Large intestine (tissue), 3 donors: ENCODE measurements around the gene DDB1. TPM values are rescaled to one million over a fixed set of nuclear protein-coding genes. Genes with fewer than 3 reads are reported as not detected.
A peak's percentile ranks its signal among the peaks of the same experiment; 100 is the strongest.

ENCODE experiments used
- DNase-seq, 2 donors: peaks; one replicate each; pipeline versions ENCODE4 v3.0.0 to v3.0.0-alpha.2; 2013
- H3K27ac ChIP-seq: one replicate; pipeline ENCODE4 v1.5.1; 2013; ENCODE audit warnings: low read length
- H3K27me3 ChIP-seq: 2 replicates; pipeline ENCODE4 v1.6.1; 2013; ENCODE audit warnings: low read length; ENCODE audit not compliant: control insufficient read depth, insufficient read depth
- H3K36me3 ChIP-seq: 2 replicates; pipeline ENCODE4 v1.6.1; 2013; ENCODE audit warnings: low read length; ENCODE audit not compliant: control insufficient read depth, insufficient read depth
- H3K4me1 ChIP-seq: one replicate; pipeline ENCODE4 v1.6.1; 2013; ENCODE audit warnings: low read length; ENCODE audit not compliant: control insufficient read depth, insufficient read depth
- H3K4me3 ChIP-seq: one replicate; pipeline ENCODE4 v1.5.1; 2013; ENCODE audit warnings: low read length
- H3K9me3 ChIP-seq: one replicate; pipeline ENCODE4 v1.6.1; 2013; ENCODE audit warnings: mild to moderate bottlenecking, low read depth, low read length, moderate library complexity; ENCODE audit not compliant: control insufficient read depth
- WGBS: methylation state at CpG from one replicate; pipeline ENCODE4 v1.1.5; 2013; ENCODE audit warnings: low lambda C conversion rate; ENCODE audit not compliant: insufficient coverage; 5-methylcytosine and 5-hydroxymethylcytosine counted together
- polyA plus RNA-seq: library from polyadenylated mRNA; unstranded; fragments of 120-200 nt; gene quantifications from one replicate; pipeline ENCODE4 v1.2.1, GENCODE V29; 2013

The DDB1 gene
- polyA plus RNA-seq, 1 donor = 157 TPM

GRCh38 chr11:61345170-61345610 is 12.3 kb upstream of the DDB1 start:
- H3K36me3 ChIP-seq = peaks cover 87% of the 10 kb centered on the region
- peak overlapping the region; percentile 52 for H3K27ac ChIP-seq

GRCh38 chr11:61343792-61344745 is 11.2 kb upstream of the DDB1 start:
- H3K36me3 ChIP-seq = peaks cover 82% of the 10 kb centered on the region
- H3K4me3 ChIP-seq = no peak overlapping the region
- DNase-seq = no peak
- WGBS = no CpG with 5 or more reads among the region's 29 CpGs
- no peaks in the 10 kb centered on the region for H3K27me3 ChIP-seq
- no peaks in the 10 kb centered on the region for H3K9me3 ChIP-seq
- peaks cover 26% of the 10 kb centered on the region for H3K4me1 ChIP-seq
- H3K27ac ChIP-seq = no peak overlapping the region

More at GRCh38 chr11:61345170-61345610, 12.3 kb upstream of the DDB1 start:
- Histone ChIP-seq H3K4me1 (peaks cover 26% of the 10 kb centered on the region), H3K4me3 (no peak overlapping the region), H3K27me3 (no peaks in the 10 kb centered on the region), H3K9me3 (no peaks in the 10 kb centered on the region)
- WGBS = no CpG with 5 or more reads among the region's 4 CpGs
- DNase-seq = no peak

- Histone ChIP-seq H3K36me3 (peaks cover 79% of the 10 kb centered on the region), H3K4me1 (peaks cover 22% of the 10 kb centered on the region), H3K9me3 (peaks cover 3% of the 10 kb centered on the region), H3K4me3 (no peak overlapping the region), H3K27ac (no peak overlapping the region), H3K27me3 (no peaks in the 10 kb centered on the region)
- 100% methylated on average over 2 of the region's 20 CpGs for WGBS
- DNase-seq = no peak
These were observed 9.4 kb upstream of the DDB1 start for GRCh38 chr11:61342207-61342803.

- Histone ChIP-seq H3K4me3 (no peak overlapping the region), H3K4me1 (peaks cover 23% of the 10 kb centered on the region), H3K9me3 (peaks cover 3% of the 10 kb centered on the region), H3K27me3 (no peaks in the 10 kb centered on the region), H3K36me3 (peaks cover 80% of the 10 kb centered on the region), H3K27ac (no peak overlapping the region)
- whole genome bisulfite sequencing = no CpG with 5 or more reads among the region's 4 CpGs
- no peak for DNase-seq
These were observed 8.8 kb upstream of the DDB1 start for GRCh38 chr11:61341706-61342105.

GRCh38 chr11:61340979-61341378 is 8.1 kb upstream of the DDB1 start:
- DNase-seq = no peak
- WGBS = no CpG with 5 or more reads among the region's 2 CpGs
- H3K4me3 ChIP-seq = no peak overlapping the region
- peaks cover 21% of the 10 kb centered on the region for H3K4me1 ChIP-seq
- peaks cover 77% of the 10 kb centered on the region for H3K36me3 ChIP-seq
- H3K27me3 ChIP-seq = no peaks in the 10 kb centered on the region
- H3K9me3 ChIP-seq = peaks cover 3% of the 10 kb centered on the region
- no peak overlapping the region for H3K27ac ChIP-seq

GRCh38 chr11:61339490-61339878 is 6.6 kb upstream of the DDB1 start:
- Histone ChIP-seq H3K27ac (no peak overlapping the region), H3K4me3 (no peak overlapping the region), H3K36me3 (peaks cover 65% of the 10 kb centered on the region), H3K27me3 (no peaks in the 10 kb centered on the region), H3K4me1 (peaks cover 19% of the 10 kb centered on the region), H3K9me3 (peaks cover 3% of the 10 kb centered on the region)
- no peak for DNase-seq
- no CpG with 5 or more reads among the region's 4 CpGs for WGBS

GRCh38 chr11:61338783-61339489 is 6.0 kb upstream of the DDB1 start:
- H3K27ac ChIP-seq = no peak overlapping the region
- H3K36me3 ChIP-seq = peaks cover 60% of the 10 kb centered on the region
- H3K9me3 ChIP-seq = peaks cover 3% of the 10 kb centered on the region
- no peaks in the 10 kb centered on the region for H3K27me3 ChIP-seq
- no CpG with 5 or more reads among the region's 26 CpGs for WGBS
- peaks cover 25% of the 10 kb centered on the region for H3K4me1 ChIP-seq
- DNase-seq = no peak
- H3K4me3 ChIP-seq = no peak overlapping the region

- H3K4me1 ChIP-seq = peaks cover 30% of the 10 kb centered on the region
- no peak for DNase-seq
- H3K27me3 ChIP-seq = no peaks in the 10 kb centered on the region
- H3K27ac ChIP-seq = no peak overlapping the region
- H3K9me3 ChIP-seq = peaks cover 3% of the 10 kb centered on the region
- WGBS = no CpG with 5 or more reads among the region's 15 CpGs
- H3K36me3 ChIP-seq = peaks cover 50% of the 10 kb centered on the region
- H3K4me3 ChIP-seq = no peak overlapping the region
These were observed 5.0 kb upstream of the DDB1 start for GRCh38 chr11:61337706-61338470.

GRCh38 chr11:61336171-61336935 is 3.4 kb upstream of the DDB1 start:
- peaks cover 36% of the 10 kb centered on the region for H3K4me1 ChIP-seq
- WGBS = no CpG with 5 or more reads among the region's 8 CpGs
- H3K36me3 ChIP-seq = peaks cover 35% of the 10 kb centered on the region
- peaks cover 3% of the 10 kb centered on the region for H3K9me3 ChIP-seq
- H3K27ac ChIP-seq = peak overlapping the region; percentile 33
- DNase-seq = peak; percentile 81 to 85
- H3K27me3 ChIP-seq = no peaks in the 10 kb centered on the region
- H3K4me3 ChIP-seq = no peak overlapping the region
